ENCODE data around the gene CASQ1.

DNA sequence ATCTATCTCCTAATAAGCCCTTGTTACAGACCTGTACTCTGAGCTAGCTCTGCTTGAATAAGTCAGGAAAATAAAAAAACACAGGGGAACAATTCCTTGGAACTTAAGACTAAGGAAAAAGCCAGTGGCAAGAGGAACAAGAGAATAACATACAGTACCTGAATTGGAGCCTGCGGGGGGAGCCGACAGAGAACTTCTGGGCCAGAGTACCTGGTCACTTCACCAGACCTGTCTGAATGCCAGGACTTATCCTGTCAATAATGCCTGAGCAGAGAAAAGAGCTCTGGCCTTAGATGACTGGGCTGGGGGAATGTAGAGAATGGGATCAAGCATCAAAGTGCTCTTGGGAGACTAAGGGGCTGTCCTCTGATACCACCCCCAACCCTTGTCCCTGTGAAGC, 29.9 kb downstream of the CASQ1 start:
- TF ChIP-seq POLR2AphosphoS5 (IDR thresholded peaks at IDR 0.05) (no peak), EP300 (IDR thresholded peaks at IDR 0.05) (no peak), POLR2A (IDR thresholded peaks at IDR 0.05) (no peak)
- TF ChIP-seq, protein P1, sequence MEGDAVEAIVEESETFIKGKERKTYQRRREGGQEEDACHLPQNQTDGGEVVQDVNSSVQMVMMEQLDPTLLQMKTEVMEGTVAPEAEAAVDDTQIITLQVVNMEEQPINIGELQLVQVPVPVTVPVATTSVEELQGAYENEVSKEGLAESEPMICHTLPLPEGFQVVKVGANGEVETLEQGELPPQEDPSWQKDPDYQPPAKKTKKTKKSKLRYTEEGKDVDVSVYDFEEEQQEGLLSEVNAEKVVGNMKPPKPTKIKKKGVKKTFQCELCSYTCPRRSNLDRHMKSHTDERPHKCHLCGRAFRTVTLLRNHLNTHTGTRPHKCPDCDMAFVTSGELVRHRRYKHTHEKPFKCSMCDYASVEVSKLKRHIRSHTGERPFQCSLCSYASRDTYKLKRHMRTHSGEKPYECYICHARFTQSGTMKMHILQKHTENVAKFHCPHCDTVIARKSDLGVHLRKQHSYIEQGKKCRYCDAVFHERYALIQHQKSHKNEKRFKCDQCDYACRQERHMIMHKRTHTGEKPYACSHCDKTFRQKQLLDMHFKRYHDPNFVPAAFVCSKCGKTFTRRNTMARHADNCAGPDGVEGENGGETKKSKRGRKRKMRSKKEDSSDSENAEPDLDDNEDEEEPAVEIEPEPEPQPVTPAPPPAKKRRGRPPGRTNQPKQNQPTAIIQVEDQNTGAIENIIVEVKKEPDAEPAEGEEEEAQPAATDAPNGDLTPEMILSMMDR (IDR thresholded peaks at IDR 0.05) = no peak
